ENCODE measurements around the gene HMCN1.

Gene HMCN1

GRCh38 chr1:185786524-185786923, 52.3 kb downstream of the HMCN1 start:
- H3K27ac ChIP-seq: no peak overlapping the region
- H2AFZ ChIP-seq (ENCODE audit: low read depth): no peak overlapping the region
- no peaks in the 10 kb centered on the region for H3K27me3 ChIP-seq (ENCODE audit: insufficient read depth, low read depth)
- H3K4me3 ChIP-seq (IDR thresholded peaks at IDR 0.05; ENCODE audit: insufficient read depth, low read depth, low read length): no peak overlapping the region
- H3K79me2 ChIP-seq (ENCODE audit: insufficient read depth, low read depth): no peaks in the 10 kb centered on the region
- no peak overlapping the region for H3K9ac ChIP-seq
- no peaks in the 10 kb centered on the region for H3K36me3 ChIP-seq (ENCODE audit: insufficient read depth)
- H3K4me2 ChIP-seq: no peak overlapping the region
- H3K4me1 ChIP-seq (ENCODE audit: low read depth, poor library complexity, severe bottlenecking): no peaks in the 10 kb centered on the region
- no peaks in the 10 kb centered on the region for H4K20me1 ChIP-seq (ENCODE audit: insufficient read depth)
- TF ChIP-seq CTCF (conservative IDR thresholded peaks at IDR 0.05; ENCODE audit: low read depth, low read length): no peak

GRCh38 chr1:185787238-185787637, 53.0 kb downstream of the HMCN1 start:
- Histone ChIP-seq H3K9ac (no peak overlapping the region), H3K27me3 (ENCODE audit: insufficient read depth, low read depth) (no peaks in the 10 kb centered on the region), H4K20me1 (ENCODE audit: insufficient read depth) (no peaks in the 10 kb centered on the region), H3K4me1 (ENCODE audit: low read depth, poor library complexity, severe bottlenecking) (no peaks in the 10 kb centered on the region), H3K27ac (no peak overlapping the region), H3K4me3 (IDR thresholded peaks at IDR 0.05; ENCODE audit: insufficient read depth, low read depth, low read length) (no peak overlapping the region), H3K36me3 (ENCODE audit: insufficient read depth) (no peaks in the 10 kb centered on the region), H3K79me2 (ENCODE audit: insufficient read depth, low read depth) (no peaks in the 10 kb centered on the region), H2AFZ (ENCODE audit: low read depth) (no peak overlapping the region), H3K4me2 (no peak overlapping the region)
- TF ChIP-seq CTCF (conservative IDR thresholded peaks at IDR 0.05; ENCODE audit: low read depth, low read length): no peak

GRCh38 chr1:185788386-185788785, 54.2 kb downstream of the HMCN1 start:
- Histone ChIP-seq H3K36me3 (ENCODE audit: insufficient read depth) (no peaks in the 10 kb centered on the region), H4K20me1 (ENCODE audit: insufficient read depth) (no peaks in the 10 kb centered on the region), H3K79me2 (ENCODE audit: insufficient read depth, low read depth) (no peaks in the 10 kb centered on the region), H3K4me2 (no peak overlapping the region), H3K9ac (no peak overlapping the region), H3K27me3 (ENCODE audit: insufficient read depth, low read depth) (no peaks in the 10 kb centered on the region), H2AFZ (ENCODE audit: low read depth) (no peak overlapping the region), H3K27ac (no peak overlapping the region), H3K4me1 (ENCODE audit: low read depth, poor library complexity, severe bottlenecking) (no peaks in the 10 kb centered on the region), H3K4me3 (IDR thresholded peaks at IDR 0.05; ENCODE audit: insufficient read depth, low read depth, low read length) (no peak overlapping the region)
- TF ChIP-seq CTCF (conservative IDR thresholded peaks at IDR 0.05; ENCODE audit: low read depth, low read length): no peak

GRCh38 chr1:185789501-185790193, 55.5 kb downstream of the HMCN1 start:
- H3K27me3 ChIP-seq (ENCODE audit: insufficient read depth, low read depth): no peaks in the 10 kb centered on the region
- H3K4me2 ChIP-seq: no peak overlapping the region
- H3K27ac ChIP-seq: no peak overlapping the region
- no peaks in the 10 kb centered on the region for H3K79me2 ChIP-seq (ENCODE audit: insufficient read depth, low read depth)
- H3K4me3 ChIP-seq (IDR thresholded peaks at IDR 0.05; ENCODE audit: insufficient read depth, low read depth, low read length): no peak overlapping the region
- no peak overlapping the region for H2AFZ ChIP-seq (ENCODE audit: low read depth)
- no peaks in the 10 kb centered on the region for H3K36me3 ChIP-seq (ENCODE audit: insufficient read depth)
- no peaks in the 10 kb centered on the region for H3K4me1 ChIP-seq (ENCODE audit: low read depth, poor library complexity, severe bottlenecking)
- no peaks in the 10 kb centered on the region for H4K20me1 ChIP-seq (ENCODE audit: insufficient read depth)
- H3K9ac ChIP-seq: no peak overlapping the region
- no peak for TF ChIP-seq CTCF (conservative IDR thresholded peaks at IDR 0.05; ENCODE audit: low read depth, low read length)

Data from KMS-11 (cell line).